DLD1 (cell line): ENCODE results near the gene SAMSN1.

Experiments
- in situ Hi-C: cut with HindIII; loops from 2 replicates; pipeline ENCODE4 v1.10.0; 2017; ENCODE audit warnings: low sequenced_read_pairs

Gene SAMSN1

GRCh38 chr21:14452727-14453241 lies 93.3 kb downstream of the SAMSN1 start:
- in situ Hi-C loops = loop anchor here (25.0 kb wide), 1 partner anchor 110 kb away; no protein-coding TSS in a partner anchor

- in situ Hi-C loops = loop anchor here (25.0 kb wide), 1 partner anchor 110 kb away; no protein-coding TSS in a partner anchor
These were observed 93.9 kb downstream of the SAMSN1 start for GRCh38 chr21:14452031-14452726.

- in situ Hi-C loops = loop anchor here (25.0 kb wide), 1 partner anchor 111 kb away; no protein-coding TSS in a partner anchor
These were observed 94.6 kb downstream of the SAMSN1 start for GRCh38 chr21:14451546-14451945.

DNA sequence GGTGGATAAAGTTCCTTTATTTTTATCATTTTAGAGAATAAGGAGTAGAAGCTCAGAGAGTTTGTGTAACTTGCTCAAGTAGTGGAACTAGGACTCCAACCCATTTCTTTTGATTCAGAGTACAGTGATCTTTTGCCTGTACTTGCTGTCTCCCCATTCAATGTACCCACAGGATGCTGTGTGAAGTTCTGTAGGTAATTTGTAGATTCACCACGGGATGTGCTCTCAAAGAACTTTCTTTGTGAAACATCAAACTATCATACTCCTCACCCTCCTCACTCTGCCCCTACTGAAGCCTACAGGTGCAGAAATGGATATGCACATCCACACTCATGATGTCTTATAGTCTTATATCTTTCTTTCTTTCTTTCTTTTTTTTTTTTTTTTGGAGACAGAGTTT lies 97.3 kb downstream of the SAMSN1 start:
- in situ Hi-C loops = no loop called here

DNA sequence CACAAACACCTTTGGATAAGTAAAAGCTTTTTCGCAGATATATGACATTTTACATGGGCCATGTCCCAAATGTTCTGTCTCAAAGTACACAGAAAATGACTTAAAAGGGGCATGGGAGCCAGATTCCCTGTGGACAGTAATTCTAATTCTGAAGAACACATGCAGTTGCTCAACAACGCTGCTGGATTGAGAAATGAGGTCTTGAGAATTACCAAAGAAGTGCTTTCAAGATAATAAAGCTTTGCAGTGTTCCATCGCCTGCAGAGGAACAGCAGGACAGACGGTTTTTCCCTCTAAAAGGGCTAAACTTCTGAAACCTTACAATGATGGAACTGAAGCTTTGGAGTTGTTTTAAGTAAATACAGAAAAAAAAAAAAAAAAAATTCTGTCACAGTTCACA lies 107.9 kb downstream of the SAMSN1 start:
- in situ Hi-C loops = no loop called here

GRCh38 chr21:14435423-14435822 lies 110.7 kb downstream of the SAMSN1 start:
- in situ Hi-C loops = no loop called here
